Caco-2 (cell line): ENCODE data around the gene DUSP6. TPM values are rescaled to one million over a fixed set of nuclear protein-coding genes. Genes with fewer than 3 reads are reported as not detected.
A peak's percentile ranks its signal among the peaks of the same experiment; 100 is the strongest.

Experiments used
- BruUV-seq: library from RNA; stranded (reverse); fragments of 400-500 nt; replicated peaks from 2 replicates; lab custom pipeline; 2021; lab: Mats Ljungman, UMichigan
- CTCF ChIA-PET: fragments of 300-600 bp; sonication (Branson Sonifier 250); formaldehyde crosslinking; loops from one replicate; lab custom pipeline; 2022; ENCODE audit warnings: antibody characterized with exemption; lab: Charles Lee
- POLR2A ChIA-PET: fragments of 300-600 bp; sonication (Branson Sonifier 250); formaldehyde crosslinking; loops from one replicate; lab custom pipeline; 2022; ENCODE audit warnings: antibody characterized with exemption; lab: Charles Lee
- DNase-seq, 2 experiments: peaks; one replicate each; pipeline versions ENCODE4 v3.0.0 to v3.0.0-alpha.2; 2020 to 2022
- H3K27me3 ChIP-seq: replicated peaks from 2 replicates; pipeline ENCODE4 v1.6.0; 2011; ENCODE audit warnings: low read length; ENCODE audit not compliant: control insufficient read depth, insufficient read depth
- H3K36me3 ChIP-seq: 2 replicates; pipeline ENCODE4 v1.5.1; 2011; ENCODE audit warnings: low read length; ENCODE audit not compliant: control insufficient read depth, insufficient read depth
- H3K4me1 ChIP-seq: fragments of 250-450 bp; sonication (Bioruptor Pico); 2 replicates; pipeline ENCODE4 v1.5.1; 2020; ENCODE audit warnings: mild to moderate bottlenecking
- H3K4me3 ChIP-seq: 2 replicates; pipeline ENCODE4 v1.5.1; 2011; ENCODE audit warnings: low read depth, mild to moderate bottlenecking, control low read depth, low read length
- H3K9me3 ChIP-seq: fragments of 250-450 bp; sonication (Bioruptor Pico); 2 replicates; pipeline ENCODE4 v1.5.1; 2020; ENCODE audit warnings: mild to moderate bottlenecking, moderate library complexity
- H3K27ac Mint-ChIP-seq: one replicate; pipeline ENCODE4 v1.8.0; 2022; ENCODE audit warnings: mixed read lengths; ENCODE audit not compliant: unreplicated experiment
- H3K27me3 Mint-ChIP-seq: one replicate; pipeline ENCODE4 v1.8.0; 2022; ENCODE audit warnings: mixed read lengths; ENCODE audit not compliant: insufficient read depth, unreplicated experiment
- H3K36me3 Mint-ChIP-seq: one replicate; pipeline ENCODE4 v1.8.0; 2022; ENCODE audit warnings: mild to moderate bottlenecking, mixed read lengths; ENCODE audit not compliant: insufficient read depth, unreplicated experiment
- H3K4me1 Mint-ChIP-seq: one replicate; pipeline ENCODE4 v1.8.0; 2022; ENCODE audit warnings: low read depth, mixed read lengths; ENCODE audit not compliant: unreplicated experiment
- H3K4me3 Mint-ChIP-seq: one replicate; pipeline ENCODE4 v1.8.0; 2022; ENCODE audit warnings: mild to moderate bottlenecking, moderate library complexity, mixed read lengths; ENCODE audit not compliant: unreplicated experiment
- H3K9me3 Mint-ChIP-seq: one replicate; pipeline ENCODE4 v1.8.0; 2022; ENCODE audit warnings: mixed read lengths; ENCODE audit not compliant: unreplicated experiment
- CTCF ChIP-seq, 2 experiments: fragments of 200-600 bp in 1 of 2; IDR thresholded peaks; 1 replicate in 1 of 2; 2 replicates in 1 of 2; pipeline versions ENCODE4 v1.5.1 to v1.8.0; 2011 to 2022; ENCODE audit warnings: antibody characterized with exemption in 1 of 2, control low read depth in 1 of 2, inconsistent platforms in 1 of 2, low read depth in 1 of 2, low read length in 1 of 2, mild to moderate bottlenecking in 1 of 2, moderate library complexity in 1 of 2; ENCODE audit not compliant: insufficient read depth in 1 of 2, severe bottlenecking in 1 of 2, unreplicated experiment in 1 of 2
- intact Hi-C: fragments of 100-400 bp; cut with micrococcal nuclease; formaldehyde crosslinking; loops from one replicate; pipeline ENCODE4 v1.10.0; 2022; ENCODE audit not compliant: unreplicated experiment
- total RNA-seq: library from RNA; stranded (reverse); gene quantifications from 2 replicates; pipeline ENCODE4 v1.2.3, GENCODE V29; 2022

The DUSP6 gene
- total RNA-seq, 1 experiment from 2014 or later: 22.4 TPM

- TF ChIP-seq CTCF (IDR thresholded peaks at IDR 0.05; ENCODE audit: insufficient read depth in 1 of 2, low read depth in 1 of 2, low read length in 1 of 2, severe bottlenecking in 1 of 2, unreplicated experiment in 1 of 2): no peak
Measured at GRCh38 chr12:89351489-89352241, 636 bp downstream of the DUSP6 start.

GRCh38 chr12:89350630-89351488, 1.4 kb downstream of the DUSP6 start:
- ChIA-PET POLR2A (interaction anchor here (1.1 to 3.8 kb wide), 3 partner anchors 28 to 786 kb away, joined by 4 to 82 read pairs (median 5); no protein-coding TSS in a partner anchor), CTCF (interaction anchor here (0.6 kb wide), 1 partner anchor 100 kb away, joined by 4 read pairs; no protein-coding TSS in a partner anchor)
- H3K9me3 ChIP-seq: no peaks in the 10 kb centered on the region
- H3K27ac Mint-ChIP-seq: peak overlapping the region; percentile 98
- no peaks in the 10 kb centered on the region for H3K27me3 Mint-ChIP-seq
- peaks cover 83% of the 10 kb centered on the region for H3K36me3 Mint-ChIP-seq
- no peak for TF ChIP-seq CTCF (IDR thresholded peaks at IDR 0.05; ENCODE audit: insufficient read depth in 1 of 2, low read depth in 1 of 2, low read length in 1 of 2, severe bottlenecking in 1 of 2, unreplicated experiment in 1 of 2)
- H3K4me3 ChIP-seq: peak overlapping the region; percentile 71
- H3K4me1 Mint-ChIP-seq: peaks cover 16% of the 10 kb centered on the region
- H3K36me3 ChIP-seq: no peaks in the 10 kb centered on the region
- no peaks in the 10 kb centered on the region for H3K9me3 Mint-ChIP-seq
- BruUV-seq: no TSS peak
- DNase-seq: peak in 1 of 2 experiments; percentile 18
- intact Hi-C loops: loop anchor here (5.0 to 10.0 kb wide), 3 partner anchors 41 to 426 kb away; partner anchors contain the start of gene ATP2B1
- no peaks in the 10 kb centered on the region for H3K27me3 ChIP-seq
- H3K4me1 ChIP-seq: peaks cover 7% of the 10 kb centered on the region
- peak overlapping the region; percentile 80 for H3K4me3 Mint-ChIP-seq

More at GRCh38 chr12:89351489-89352241, 636 bp downstream of the DUSP6 start:
- H3K9me3 ChIP-seq: no peaks in the 10 kb centered on the region
- H3K27me3 ChIP-seq: no peaks in the 10 kb centered on the region
- CTCF ChIA-PET: interaction anchor here (0.6 to 2.2 kb wide), 3 partner anchors 12 to 99 kb away, joined by 4 to 9 read pairs (median 5); no protein-coding TSS in a partner anchor
- Mint-ChIP-seq H3K27ac (peak overlapping the region; percentile 98), H3K9me3 (no peaks in the 10 kb centered on the region), H3K27me3 (no peaks in the 10 kb centered on the region), H3K36me3 (peaks cover 81% of the 10 kb centered on the region), H3K4me3 (peak overlapping the region; percentile 80), H3K4me1 (peaks cover 16% of the 10 kb centered on the region)
- DNase-seq: peak in 1 of 2 experiments; percentile 50
- intact Hi-C loops: loop anchor here (1.0 to 10.0 kb wide), 12 partner anchors 19 to 427 kb away; partner anchors contain the start of genes ATP2B1 and GALNT4
- H3K4me1 ChIP-seq: peaks cover 15% of the 10 kb centered on the region
- no peaks in the 10 kb centered on the region for H3K36me3 ChIP-seq
- POLR2A ChIA-PET: interaction anchor here (1.1 to 3.8 kb wide), 10 partner anchors 21 to 787 kb away, joined by 3 to 82 read pairs (median 6); no protein-coding TSS in a partner anchor
- TSS peak; percentile 66 for BruUV-seq
- H3K4me3 ChIP-seq: peak overlapping the region; percentile 71

GRCh38 chr12:89350260-89350629, 2.1 kb downstream of the DUSP6 start:
- H3K9me3 ChIP-seq: no peaks in the 10 kb centered on the region
- H3K27ac Mint-ChIP-seq: peak overlapping the region; percentile 43
- no peak for DNase-seq
- ChIA-PET CTCF (no interaction called here), POLR2A (interaction anchor here (1.3 kb wide), 1 partner anchor 101 kb away, joined by 5 read pairs; no protein-coding TSS in a partner anchor)
- intact Hi-C loops: loop anchor here (5.0 to 10.0 kb wide), 3 partner anchors 42 to 425 kb away; partner anchors contain the start of gene ATP2B1
- H3K27me3 ChIP-seq: no peaks in the 10 kb centered on the region
- no peak for TF ChIP-seq CTCF (IDR thresholded peaks at IDR 0.05; ENCODE audit: insufficient read depth in 1 of 2, low read depth in 1 of 2, low read length in 1 of 2, severe bottlenecking in 1 of 2, unreplicated experiment in 1 of 2)
- H3K36me3 ChIP-seq: no peaks in the 10 kb centered on the region
- peak overlapping the region; percentile 80 for H3K4me3 Mint-ChIP-seq
- peaks cover 78% of the 10 kb centered on the region for H3K36me3 Mint-ChIP-seq
- BruUV-seq: no TSS peak
- peaks cover 14% of the 10 kb centered on the region for H3K4me1 Mint-ChIP-seq
- no peaks in the 10 kb centered on the region for H3K9me3 Mint-ChIP-seq
- peak overlapping the region; percentile 71 for H3K4me3 ChIP-seq
- no peaks in the 10 kb centered on the region for H3K27me3 Mint-ChIP-seq
- peaks cover 1% of the 10 kb centered on the region for H3K4me1 ChIP-seq
